ENCODE results near the gene TRIM71. TPM values are rescaled to one million over a fixed set of nuclear protein-coding genes. Genes with fewer than 3 reads are reported as not detected.

The TRIM71 gene
- total and polyA plus RNA-seq, 2 donors (not counting 1 experiment from before 2014, with no cell fraction given): not detected

- ATAC-seq (ENCODE audit: low read depth): no peak
- Histone ChIP-seq H3K4me2 (replicated peaks; ENCODE audit: low read depth, low read length, poor library complexity, severe bottlenecking) (no peak overlapping the region), H3K9me3 (ENCODE audit: control extremely low read depth in 1 of 3, control insufficient read depth in 2 of 3, insufficient read depth in 1 of 3, low read length in 2 of 3) (no peaks in the 10 kb centered on the region), H3K79me2 (ENCODE audit: control insufficient read depth, insufficient read depth, low read length) (no peaks in the 10 kb centered on the region), H3K36me3 (replicated peaks in 1 of 2; ENCODE audit: control extremely low read depth in 1 of 2, control insufficient read depth in 1 of 2, extremely low read depth in 1 of 2, insufficient read depth in 2 of 2, low read length in 1 of 2) (no peaks in the 10 kb centered on the region), H3K4me3 (ENCODE audit: control extremely low read depth in 1 of 5, extremely low read depth in 1 of 5, insufficient read depth in 1 of 5, low read depth in 2 of 5, low read length in 4 of 5) (no peak overlapping the region), H2AFZ (ENCODE audit: insufficient read depth, low read depth, low read length, poor library complexity, severe bottlenecking) (no peak overlapping the region), H3K4me1 (ENCODE audit: control insufficient read depth in 2 of 2, insufficient read depth in 2 of 2, low read length in 2 of 2) (no peaks in the 10 kb centered on the region), H3K27ac (ENCODE audit: low read length in 2 of 2) (no peak overlapping the region), H3K27me3 (replicated peaks in 1 of 4; ENCODE audit: control extremely low read depth in 1 of 4, control insufficient read depth in 3 of 4, insufficient read depth in 4 of 4, low read length in 3 of 4) (no peaks in the 10 kb centered on the region), H3K9ac (ENCODE audit: low read length) (no peak overlapping the region), H4K20me1 (ENCODE audit: control insufficient read depth, insufficient read depth, low read length, poor library complexity, severe bottlenecking) (no peaks in the 10 kb centered on the region)
- 94% methylated on average over 3 of the region's 6 CpGs for WGBS (ENCODE audit: insufficient coverage)
- DNase-seq: no peak
- ChIA-PET POLR2A (no interaction called here), CTCF (no interaction called here)
- no peaks in the 10 kb centered on the region for H3K9me3 Mint-ChIP-seq (ENCODE audit: insufficient read depth)
- H3K27me3 Mint-ChIP-seq: peaks cover 4% of the 10 kb centered on the region
- TF ChIP-seq CTCF (IDR thresholded peaks at IDR 0.05) (no peak), EZH2 (IDR thresholded peaks at IDR 0.05; ENCODE audit: borderline replicate concordance, insufficient read depth, low read depth, low read length, poor library complexity, severe bottlenecking) (no peak)
- intact Hi-C loops (cut with micrococcal nuclease): no loop called here
- H3K4me3 Mint-ChIP-seq: no peak overlapping the region
- H3K27ac Mint-ChIP-seq: no peak overlapping the region
- no peaks in the 10 kb centered on the region for H3K4me1 Mint-ChIP-seq
Observed at GRCh38 chr3:32872487-32873382, 54.9 kb downstream of the TRIM71 start.

GRCh38 chr3:32873531-32874130 is 55.8 kb downstream of the TRIM71 start:
- intact Hi-C loops (cut with micrococcal nuclease): no loop called here
- no peaks in the 10 kb centered on the region for H3K36me3 ChIP-seq (replicated peaks in 1 of 2; ENCODE audit: control extremely low read depth in 1 of 2, control insufficient read depth in 1 of 2, extremely low read depth in 1 of 2, insufficient read depth in 2 of 2, low read length in 1 of 2)
- H3K9me3 Mint-ChIP-seq (ENCODE audit: insufficient read depth): no peaks in the 10 kb centered on the region
- H3K27me3 Mint-ChIP-seq: peaks cover 4% of the 10 kb centered on the region
- ChIA-PET POLR2A (no interaction called here), CTCF (no interaction called here)
- no peak overlapping the region for H3K27ac Mint-ChIP-seq
- no peak overlapping the region for H3K4me2 ChIP-seq (replicated peaks; ENCODE audit: low read depth, low read length, poor library complexity, severe bottlenecking)
- H4K20me1 ChIP-seq (ENCODE audit: control insufficient read depth, insufficient read depth, low read length, poor library complexity, severe bottlenecking): no peaks in the 10 kb centered on the region
- H3K4me1 ChIP-seq (ENCODE audit: control insufficient read depth in 2 of 2, insufficient read depth in 2 of 2, low read length in 2 of 2): no peaks in the 10 kb centered on the region
- ATAC-seq (ENCODE audit: low read depth) (no peak), DNase-seq (no peak)
- H3K4me3 Mint-ChIP-seq: no peak overlapping the region
- H3K4me1 Mint-ChIP-seq: no peaks in the 10 kb centered on the region
- no peak for TF ChIP-seq CTCF (IDR thresholded peaks at IDR 0.05)
- TF ChIP-seq EZH2 (IDR thresholded peaks at IDR 0.05; ENCODE audit: borderline replicate concordance, insufficient read depth, low read depth, low read length, poor library complexity, severe bottlenecking): no peak
- no peaks in the 10 kb centered on the region for H3K27me3 ChIP-seq (replicated peaks in 1 of 4; ENCODE audit: control extremely low read depth in 1 of 4, control insufficient read depth in 3 of 4, insufficient read depth in 4 of 4, low read length in 3 of 4)
- H2AFZ ChIP-seq (ENCODE audit: insufficient read depth, low read depth, low read length, poor library complexity, severe bottlenecking): no peak overlapping the region
- 47% methylated on average over 9 of the region's 12 CpGs for WGBS (ENCODE audit: insufficient coverage)
- H3K4me3 ChIP-seq (ENCODE audit: control extremely low read depth in 1 of 5, extremely low read depth in 1 of 5, insufficient read depth in 1 of 5, low read depth in 2 of 5, low read length in 4 of 5): no peak overlapping the region
- H3K79me2 ChIP-seq (ENCODE audit: control insufficient read depth, insufficient read depth, low read length): no peaks in the 10 kb centered on the region
- no peak overlapping the region for H3K9ac ChIP-seq (ENCODE audit: low read length)
- no peaks in the 10 kb centered on the region for H3K9me3 ChIP-seq (ENCODE audit: control extremely low read depth in 1 of 3, control insufficient read depth in 2 of 3, insufficient read depth in 1 of 3, low read length in 2 of 3)
- no peak overlapping the region for H3K27ac ChIP-seq (ENCODE audit: low read length in 2 of 2)
